RWPE1 (cell line): Measurements from ENCODE around the gene EIF4ENIF1.
"Not testable (repeated sequence)": the region's sequence is repeated elsewhere in the genome, so short reads cannot be mapped to it uniquely, and the experiment has no call there.

Experiments
- CTCF ChIA-PET: fragments of 350-600 bp; sonication (Branson Sonifier 250); formaldehyde crosslinking; extraction: SDS; loops from one replicate; lab custom pipeline; 2021; lab: Yijun Ruan, JAX
- POLR2A ChIA-PET: fragments of 400-600 bp; formaldehyde crosslinking; extraction: SDS; loops from one replicate; lab custom pipeline; 2020; ENCODE audit warnings: antibody characterized with exemption; ENCODE audit not compliant: low non-redundant PET; lab: Yijun Ruan, JAX
- DNase-seq: peaks from one replicate; pipeline ENCODE4 v3.0.0; 2012; ENCODE audit warnings: low spot score
- H3K27ac ChIP-seq: fragments of 450-650 bp; 2 replicates; pipeline ENCODE4 v1.5.1; 2017
- TF ChIP-seq, protein P1 (sequence below): fragments of 450-650 bp; conservative IDR thresholded peaks from 2 replicates; pipeline ENCODE4 v1.5.1; 2017; ENCODE audit warnings: low read depth, mild to moderate bottlenecking

EIF4ENIF1 gene

DNA sequence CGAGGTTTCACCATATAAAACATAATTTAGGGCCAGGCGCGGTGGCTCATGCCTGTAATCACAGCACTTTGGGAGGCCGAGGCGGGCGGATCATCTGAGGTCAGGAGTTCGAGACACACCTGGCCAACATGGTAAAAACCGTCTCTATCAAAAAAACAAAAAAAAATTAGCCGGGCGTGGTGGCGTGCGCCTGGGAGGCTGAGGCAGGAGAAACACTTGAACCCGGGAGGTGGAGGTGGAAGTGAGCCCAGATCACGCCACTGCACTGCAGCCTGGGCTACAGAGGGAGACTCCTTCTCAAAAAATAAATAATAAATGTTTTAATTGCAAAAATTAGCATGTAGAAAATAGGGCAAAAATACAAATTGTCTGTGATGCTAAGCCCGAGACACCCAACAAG, 5.7 kb upstream of the EIF4ENIF1 start:
- TF ChIP-seq, protein P1, sequence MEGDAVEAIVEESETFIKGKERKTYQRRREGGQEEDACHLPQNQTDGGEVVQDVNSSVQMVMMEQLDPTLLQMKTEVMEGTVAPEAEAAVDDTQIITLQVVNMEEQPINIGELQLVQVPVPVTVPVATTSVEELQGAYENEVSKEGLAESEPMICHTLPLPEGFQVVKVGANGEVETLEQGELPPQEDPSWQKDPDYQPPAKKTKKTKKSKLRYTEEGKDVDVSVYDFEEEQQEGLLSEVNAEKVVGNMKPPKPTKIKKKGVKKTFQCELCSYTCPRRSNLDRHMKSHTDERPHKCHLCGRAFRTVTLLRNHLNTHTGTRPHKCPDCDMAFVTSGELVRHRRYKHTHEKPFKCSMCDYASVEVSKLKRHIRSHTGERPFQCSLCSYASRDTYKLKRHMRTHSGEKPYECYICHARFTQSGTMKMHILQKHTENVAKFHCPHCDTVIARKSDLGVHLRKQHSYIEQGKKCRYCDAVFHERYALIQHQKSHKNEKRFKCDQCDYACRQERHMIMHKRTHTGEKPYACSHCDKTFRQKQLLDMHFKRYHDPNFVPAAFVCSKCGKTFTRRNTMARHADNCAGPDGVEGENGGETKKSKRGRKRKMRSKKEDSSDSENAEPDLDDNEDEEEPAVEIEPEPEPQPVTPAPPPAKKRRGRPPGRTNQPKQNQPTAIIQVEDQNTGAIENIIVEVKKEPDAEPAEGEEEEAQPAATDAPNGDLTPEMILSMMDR = no peak
- no peak for DNase-seq
- H3K27ac ChIP-seq = peak overlapping the region; percentile 91
- POLR2A ChIA-PET = interaction anchor here (0.6 kb wide), 1 partner anchor 24 kb away, joined by 4 read pairs; no protein-coding TSS in a partner anchor
- CTCF ChIA-PET = no interaction called here

GRCh38 chr22:31493355-31493754, 3.7 kb upstream of the EIF4ENIF1 start:
- POLR2A ChIA-PET, DNase-seq, CTCF ChIA-PET: not testable (repeated sequence)
- H3K27ac ChIP-seq = peak overlapping the region; percentile 40

GRCh38 chr22:31492151-31492550, 2.5 kb upstream of the EIF4ENIF1 start:
- CTCF ChIA-PET = interaction anchor here (0.6 kb wide), 1 partner anchor 10 kb away, joined by 4 read pairs; no protein-coding TSS in a partner anchor

DNA sequence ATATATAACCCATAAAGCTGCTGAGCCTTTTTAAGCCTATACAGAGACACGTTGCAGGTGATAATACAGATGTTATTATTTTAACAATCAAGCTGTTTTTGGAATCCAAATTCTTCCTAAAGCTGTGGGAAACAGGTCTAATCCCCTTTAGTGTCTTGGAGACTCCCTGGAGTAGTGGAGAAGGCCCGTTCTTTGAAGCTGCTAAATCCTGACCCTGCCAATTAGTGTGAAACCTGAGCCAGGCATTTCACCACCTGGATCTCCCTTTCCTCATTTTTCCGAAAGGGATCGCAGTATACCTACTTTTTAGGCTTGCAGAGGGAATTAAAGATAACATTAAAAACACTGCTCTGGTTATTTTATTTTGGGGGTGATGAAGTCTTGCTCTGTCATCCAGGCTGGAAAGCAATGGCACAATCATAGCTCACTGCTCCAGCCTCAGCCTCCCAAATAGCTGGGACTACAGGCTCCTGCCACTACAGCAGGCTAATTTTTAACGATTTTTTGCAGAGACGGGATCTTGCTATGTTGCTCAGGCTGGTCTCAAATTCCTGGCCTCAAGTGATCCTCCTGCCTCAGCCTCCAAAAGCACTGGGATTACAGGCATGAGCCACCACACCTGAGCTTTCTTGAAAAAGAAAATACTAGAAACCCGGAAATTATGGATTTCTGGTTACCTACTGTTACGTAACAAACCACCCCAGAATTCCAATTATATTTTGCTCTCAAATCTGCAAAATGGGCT, 1.7 kb upstream of the EIF4ENIF1 start:
- ChIA-PET POLR2A (no interaction called here), CTCF (interaction anchor here (0.6 kb wide), 1 partner anchor 11 kb away, joined by 4 read pairs; no protein-coding TSS in a partner anchor)
- DNase-seq = no peak
- TF ChIP-seq, protein P1 = no peak
- peak overlapping the region; percentile 29 for H3K27ac ChIP-seq

More at GRCh38 chr22:31492151-31492550, 2.5 kb upstream of the EIF4ENIF1 start:
- POLR2A ChIA-PET = no interaction called here
- peak overlapping the region; percentile 29 for H3K27ac ChIP-seq
- DNase-seq = no peak
- TF ChIP-seq, protein P1 = no peak

GRCh38 chr22:31490496-31490925, 869 bp upstream of the EIF4ENIF1 start:
- POLR2A ChIA-PET = interaction anchor here (0.6 kb wide), 1 partner anchor 44 kb away, joined by 3 read pairs; no protein-coding TSS in a partner anchor
- peak overlapping the region; percentile 88 for H3K27ac ChIP-seq
- peak; percentile 33 for DNase-seq
- CTCF ChIA-PET = no interaction called here
- TF ChIP-seq, protein P1 = no peak

DNA sequence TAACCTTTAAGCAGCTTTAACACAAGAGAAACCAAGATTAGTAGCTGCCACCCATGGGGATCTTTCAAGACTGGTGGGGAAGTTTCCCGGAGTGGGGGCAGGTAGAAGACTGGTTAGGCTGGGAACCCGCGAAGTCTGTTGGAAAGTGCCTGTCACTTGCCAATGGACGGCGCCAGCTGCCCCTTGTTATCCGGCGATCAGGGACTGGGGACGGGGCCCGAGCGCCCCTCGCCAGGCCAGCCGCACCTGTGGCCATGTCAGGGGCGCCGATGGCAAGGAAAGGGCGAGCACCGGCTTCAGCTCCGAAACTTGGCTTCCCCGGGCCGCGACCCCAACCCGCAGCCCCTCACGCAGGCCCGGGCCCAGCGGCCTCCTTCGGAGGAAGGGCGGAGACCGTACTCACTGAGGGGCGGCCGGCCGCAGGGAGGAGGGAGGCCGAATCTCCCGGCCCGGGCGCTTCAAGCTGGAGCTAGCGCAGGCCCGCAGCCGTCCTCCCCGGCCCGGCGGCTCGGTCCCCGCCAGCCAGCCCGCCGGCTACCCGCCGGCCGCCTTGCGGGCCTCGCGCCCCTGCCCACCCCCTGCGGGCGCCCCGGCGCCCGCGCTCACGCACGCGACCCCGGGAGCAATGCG, 539 bp downstream of the EIF4ENIF1 start:
- H3K27ac ChIP-seq = peak overlapping the region; percentile 88
- TF ChIP-seq, protein P1 = no peak
- ChIA-PET CTCF (no interaction called here), POLR2A (interaction anchor here (0.5 kb wide), 1 partner anchor 24 kb away, joined by 6 read pairs; no protein-coding TSS in a partner anchor)
- no peak for DNase-seq
